ENCODE measurements around the gene RALGPS1. TPM values are rescaled to one million over a fixed set of nuclear protein-coding genes. Genes with fewer than 3 reads are reported as not detected.

RALGPS1 gene
- total and polyA plus RNA-seq, 7 donors, result 3.9 to 7.7 (median 5.4) TPM

GRCh38 chr9:127216888-127217217 lies 302.3 kb downstream of the RALGPS1 start:
- DNase-seq (no peak), ATAC-seq (no peak)
- H3K9me3 ChIP-seq, result no peaks in the 10 kb centered on the region
- no peaks in the 10 kb centered on the region for H3K27me3 ChIP-seq (ENCODE audit: insufficient read depth in 3 of 3, low read length in 2 of 3)
- H3K27ac ChIP-seq, result no peak overlapping the region
- H3K4me1 ChIP-seq, result no peaks in the 10 kb centered on the region
- WGBS, 3 donors, result 83 to 87% (median 84%) methylated on average over 5 of the region's 5 CpGs
- intact Hi-C loops (cut with DNase I), result loop anchor here (5.0 kb wide), 2 partner anchors 125 to 180 kb away; partner anchors contain the start of gene SLC2A8 (in 1 of the 2)
- no peak for TF ChIP-seq CTCF (IDR thresholded peaks at IDR 0.05)
- no peak overlapping the region for H3K4me3 ChIP-seq
- H3K36me3 ChIP-seq (ENCODE audit: insufficient read depth in 1 of 2, low read depth in 1 of 2), result no peaks in the 10 kb centered on the region

GRCh38 chr9:127218818-127219217 lies 304.2 kb downstream of the RALGPS1 start:
- WGBS, 3 donors, result 79 to 86% (median 83%) methylated on average over 10 of the region's 10 CpGs
- Histone ChIP-seq H3K36me3 (ENCODE audit: insufficient read depth in 1 of 2, low read depth in 1 of 2) (no peaks in the 10 kb centered on the region), H3K4me3 (no peak overlapping the region), H3K27ac (no peak overlapping the region), H3K9me3 (no peaks in the 10 kb centered on the region), H3K27me3 (ENCODE audit: insufficient read depth in 3 of 3, low read length in 2 of 3) (no peaks in the 10 kb centered on the region), H3K4me1 (no peaks in the 10 kb centered on the region)
- intact Hi-C loops (cut with DNase I), result loop anchor here (5.0 kb wide), 2 partner anchors 123 to 178 kb away; partner anchors contain the start of gene SLC2A8 (in 1 of the 2)
- ATAC-seq (no peak), DNase-seq (no peak)
- TF ChIP-seq CTCF (IDR thresholded peaks at IDR 0.05), result no peak

- Histone ChIP-seq H3K4me1 (no peaks in the 10 kb centered on the region), H3K4me3 (no peak overlapping the region), H3K27me3 (ENCODE audit: insufficient read depth in 3 of 3, low read length in 2 of 3) (no peaks in the 10 kb centered on the region), H3K9me3 (no peaks in the 10 kb centered on the region), H3K36me3 (ENCODE audit: insufficient read depth in 1 of 2, low read depth in 1 of 2) (no peaks in the 10 kb centered on the region), H3K27ac (no peak overlapping the region)
- 79 to 80% (median 79%) methylated on average over 6 of the region's 6 CpGs for WGBS, 3 donors
- DNase-seq (no peak), ATAC-seq (no peak)
- TF ChIP-seq CTCF (IDR thresholded peaks at IDR 0.05), result no peak
- intact Hi-C loops (cut with DNase I), result loop anchor here (5.0 kb wide), 2 partner anchors 123 to 178 kb away; partner anchors contain the start of gene SLC2A8 (in 1 of the 2)
Observed at GRCh38 chr9:127219520-127219919, 304.9 kb downstream of the RALGPS1 start.

GRCh38 chr9:127221695-127222094 lies 307.1 kb downstream of the RALGPS1 start:
- DNase-seq, result no peak
- no peak overlapping the region for H3K4me3 ChIP-seq
- WGBS, 3 donors, result 70 to 83% (median 73%) methylated on average over 2 of the region's 2 CpGs
- no peaks in the 10 kb centered on the region for H3K9me3 ChIP-seq
- intact Hi-C loops (cut with DNase I), result no loop called here
- TF ChIP-seq CTCF (IDR thresholded peaks at IDR 0.05), result no peak
- no peak for ATAC-seq
- H3K27me3 ChIP-seq (ENCODE audit: insufficient read depth in 3 of 3, low read length in 2 of 3), result no peaks in the 10 kb centered on the region
- no peak overlapping the region for H3K27ac ChIP-seq
- H3K36me3 ChIP-seq (ENCODE audit: insufficient read depth in 1 of 2, low read depth in 1 of 2), result no peaks in the 10 kb centered on the region
- H3K4me1 ChIP-seq, result no peaks in the 10 kb centered on the region

- 73 to 80% (median 74%) methylated on average over 15 of the region's 15 CpGs for whole genome bisulfite sequencing, 3 donors
- Histone ChIP-seq H3K27ac (no peak overlapping the region), H3K36me3 (ENCODE audit: insufficient read depth in 1 of 2, low read depth in 1 of 2) (no peaks in the 10 kb centered on the region), H3K9me3 (no peaks in the 10 kb centered on the region), H3K4me1 (no peaks in the 10 kb centered on the region), H3K4me3 (no peak overlapping the region), H3K27me3 (ENCODE audit: insufficient read depth in 3 of 3, low read length in 2 of 3) (no peaks in the 10 kb centered on the region)
- no peak for DNase-seq
- intact Hi-C loops (cut with DNase I), result no loop called here
- no peak for ATAC-seq
- TF ChIP-seq CTCF (IDR thresholded peaks at IDR 0.05), result no peak
Observed at GRCh38 chr9:127222388-127223095, 308.0 kb downstream of the RALGPS1 start.
